Activated gamma-delta T cell treated with Interleukin-2 at 50 U/mL for 16 hours (primary cell): ENCODE measurements around the gene NDRG2.
"Not testable (repeated sequence)": the region's sequence is repeated elsewhere in the genome, so short reads cannot be mapped to it uniquely, and the experiment has no call there.

ENCODE experiments used
- DNase-seq: peaks from one replicate; pipeline ENCODE4 v3.0.0-alpha.2; 2020

The NDRG2 gene

GRCh38 chr14:21003788-21004346 is 21.0 kb downstream of the NDRG2 start:
- no peak for DNase-seq

GRCh38 chr14:21001218-21001617 is 23.6 kb downstream of the NDRG2 start:
- no peak for DNase-seq

GRCh38 chr14:20999591-20999990 is 25.3 kb downstream of the NDRG2 start:
- no peak for DNase-seq

GRCh38 chr14:20998674-20999366 is 26.0 kb downstream of the NDRG2 start, which contains the start of gene SLC39A2:
TSS of gene SLC39A2 (plus strand) at chr14:20999293. CDS start at chr14:20999447, 154 bp downstream.
- no peak for DNase-seq

- DNase-seq = no peak
These were observed 26.7 kb downstream of the NDRG2 start for GRCh38 chr14:20998139-20998538.

- DNase-seq = no peak
These were observed 27.3 kb downstream of the NDRG2 start for GRCh38 chr14:20997564-20997963.

GRCh38 chr14:20997115-20997514 is 27.7 kb downstream of the NDRG2 start:
- DNase-seq = no peak

- no peak for DNase-seq
These were observed 28.3 kb downstream of the NDRG2 start for GRCh38 chr14:20996521-20996920.

GRCh38 chr14:20989787-20990600 is 34.9 kb downstream of the NDRG2 start, which contains the start of gene METTL17:
TSS of gene METTL17 (plus strand) at chr14:20989980. CDS start at chr14:20990003, 23 bp downstream.
- peak; percentile 84 for DNase-seq

- DNase-seq = no peak
These were observed 35.4 kb downstream of the NDRG2 start for GRCh38 chr14:20989471-20989786.

- DNase-seq = no peak
These were observed 36.0 kb downstream of the NDRG2 start for GRCh38 chr14:20988717-20989470.

- no peak for DNase-seq
These were observed 38.0 kb downstream of the NDRG2 start for GRCh38 chr14:20986811-20987210.

GRCh38 chr14:20985650-20986049 is 39.2 kb downstream of the NDRG2 start:
- not testable (repeated sequence) for DNase-seq

- no peak for DNase-seq
These were observed 42.1 kb downstream of the NDRG2 start for GRCh38 chr14:20982646-20983369.

- DNase-seq = no peak
These were observed 44.0 kb downstream of the NDRG2 start for GRCh38 chr14:20980906-20981305.

GRCh38 chr14:20978687-20979086 is 46.2 kb downstream of the NDRG2 start:
- no peak for DNase-seq

- no peak for DNase-seq
These were observed 48.6 kb downstream of the NDRG2 start for GRCh38 chr14:20976291-20976690.

GRCh38 chr14:20973501-20973900 is 51.4 kb downstream of the NDRG2 start:
- DNase-seq = no peak

GRCh38 chr14:20971705-20972021 is 53.2 kb downstream of the NDRG2 start:
- DNase-seq = no peak

GRCh38 chr14:20970983-20971704 is 53.7 kb downstream of the NDRG2 start:
- peak; percentile 70 for DNase-seq

- no peak for DNase-seq
These were observed 54.2 kb downstream of the NDRG2 start for GRCh38 chr14:20970647-20970982.

GRCh38 chr14:20969336-20969735 is 55.5 kb downstream of the NDRG2 start:
- no peak for DNase-seq
